ENCODE results near the gene KCTD7.
"Not testable (repeated sequence)": the region's sequence is repeated elsewhere in the genome, so short reads cannot be mapped to it uniquely, and the experiment has no call there.

DNA sequence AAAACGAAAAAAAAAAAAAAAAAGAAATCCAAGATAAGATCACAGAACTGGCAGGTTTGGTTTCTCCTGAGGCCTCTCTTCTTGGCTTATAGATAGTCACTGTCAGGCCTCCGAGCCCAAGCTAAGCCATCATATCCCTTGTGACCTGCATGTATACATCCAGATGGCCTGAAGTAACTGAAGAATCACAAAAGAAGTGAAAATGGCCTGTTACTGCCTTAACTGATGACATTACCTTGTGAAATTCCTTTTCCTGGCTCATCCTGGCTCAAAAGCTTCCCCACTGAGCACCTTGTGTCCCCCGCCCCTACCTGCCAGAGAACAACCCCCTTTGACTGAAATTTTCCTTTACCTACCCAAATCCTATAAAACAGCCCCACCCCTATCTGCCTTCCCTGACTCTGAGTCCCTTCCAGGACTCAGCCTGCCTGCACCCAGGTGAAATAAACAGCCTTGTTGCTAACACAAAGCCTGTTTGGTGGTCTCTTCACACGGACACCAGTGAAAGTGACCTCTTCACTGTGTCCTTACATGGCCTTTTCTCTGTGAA lies 36.0 kb upstream of the KCTD7 start:
- TF ChIP-seq, protein P1, sequence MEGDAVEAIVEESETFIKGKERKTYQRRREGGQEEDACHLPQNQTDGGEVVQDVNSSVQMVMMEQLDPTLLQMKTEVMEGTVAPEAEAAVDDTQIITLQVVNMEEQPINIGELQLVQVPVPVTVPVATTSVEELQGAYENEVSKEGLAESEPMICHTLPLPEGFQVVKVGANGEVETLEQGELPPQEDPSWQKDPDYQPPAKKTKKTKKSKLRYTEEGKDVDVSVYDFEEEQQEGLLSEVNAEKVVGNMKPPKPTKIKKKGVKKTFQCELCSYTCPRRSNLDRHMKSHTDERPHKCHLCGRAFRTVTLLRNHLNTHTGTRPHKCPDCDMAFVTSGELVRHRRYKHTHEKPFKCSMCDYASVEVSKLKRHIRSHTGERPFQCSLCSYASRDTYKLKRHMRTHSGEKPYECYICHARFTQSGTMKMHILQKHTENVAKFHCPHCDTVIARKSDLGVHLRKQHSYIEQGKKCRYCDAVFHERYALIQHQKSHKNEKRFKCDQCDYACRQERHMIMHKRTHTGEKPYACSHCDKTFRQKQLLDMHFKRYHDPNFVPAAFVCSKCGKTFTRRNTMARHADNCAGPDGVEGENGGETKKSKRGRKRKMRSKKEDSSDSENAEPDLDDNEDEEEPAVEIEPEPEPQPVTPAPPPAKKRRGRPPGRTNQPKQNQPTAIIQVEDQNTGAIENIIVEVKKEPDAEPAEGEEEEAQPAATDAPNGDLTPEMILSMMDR (IDR thresholded peaks at IDR 0.05; ENCODE audit: low read depth, low read length, missing input control) = not testable (repeated sequence)
- not testable (repeated sequence) for TF ChIP-seq JUND (IDR thresholded peaks at IDR 0.05); RAD21 (IDR thresholded peaks at IDR 0.05); TAF1 (conservative IDR thresholded peaks at IDR 0.05); SP1 (IDR thresholded peaks at IDR 0.05)
- TF ChIP-seq, protein P2, sequence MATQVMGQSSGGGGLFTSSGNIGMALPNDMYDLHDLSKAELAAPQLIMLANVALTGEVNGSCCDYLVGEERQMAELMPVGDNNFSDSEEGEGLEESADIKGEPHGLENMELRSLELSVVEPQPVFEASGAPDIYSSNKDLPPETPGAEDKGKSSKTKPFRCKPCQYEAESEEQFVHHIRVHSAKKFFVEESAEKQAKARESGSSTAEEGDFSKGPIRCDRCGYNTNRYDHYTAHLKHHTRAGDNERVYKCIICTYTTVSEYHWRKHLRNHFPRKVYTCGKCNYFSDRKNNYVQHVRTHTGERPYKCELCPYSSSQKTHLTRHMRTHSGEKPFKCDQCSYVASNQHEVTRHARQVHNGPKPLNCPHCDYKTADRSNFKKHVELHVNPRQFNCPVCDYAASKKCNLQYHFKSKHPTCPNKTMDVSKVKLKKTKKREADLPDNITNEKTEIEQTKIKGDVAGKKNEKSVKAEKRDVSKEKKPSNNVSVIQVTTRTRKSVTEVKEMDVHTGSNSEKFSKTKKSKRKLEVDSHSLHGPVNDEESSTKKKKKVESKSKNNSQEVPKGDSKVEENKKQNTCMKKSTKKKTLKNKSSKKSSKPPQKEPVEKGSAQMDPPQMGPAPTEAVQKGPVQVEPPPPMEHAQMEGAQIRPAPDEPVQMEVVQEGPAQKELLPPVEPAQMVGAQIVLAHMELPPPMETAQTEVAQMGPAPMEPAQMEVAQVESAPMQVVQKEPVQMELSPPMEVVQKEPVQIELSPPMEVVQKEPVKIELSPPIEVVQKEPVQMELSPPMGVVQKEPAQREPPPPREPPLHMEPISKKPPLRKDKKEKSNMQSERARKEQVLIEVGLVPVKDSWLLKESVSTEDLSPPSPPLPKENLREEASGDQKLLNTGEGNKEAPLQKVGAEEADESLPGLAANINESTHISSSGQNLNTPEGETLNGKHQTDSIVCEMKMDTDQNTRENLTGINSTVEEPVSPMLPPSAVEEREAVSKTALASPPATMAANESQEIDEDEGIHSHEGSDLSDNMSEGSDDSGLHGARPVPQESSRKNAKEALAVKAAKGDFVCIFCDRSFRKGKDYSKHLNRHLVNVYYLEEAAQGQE (IDR thresholded peaks at IDR 0.05) = not testable (repeated sequence)
